Body of pancreas (tissue), 4 donors: ENCODE measurements around the gene SYNRG.

ENCODE experiments used
- CTCF ChIP-seq, 7 experiments: fragments of 450-650 bp in 4 of 7; fragments of 200-600 bp in 3 of 7; sonication (generic) in 3 of 7; IDR thresholded peaks; one replicate each; pipeline ENCODE4 v1.5.1; 2016 to 2019; ENCODE audit warnings: antibody characterized with exemption in 7 of 7
- POLR2A ChIP-seq, 3 donors: fragments of 450-650 bp; IDR thresholded peaks; one replicate each; pipeline ENCODE4 v1.6.1; 2016; ENCODE audit warnings: antibody characterized with exemption in 3 of 3, mild to moderate bottlenecking in 2 of 3

- TF ChIP-seq CTCF (IDR thresholded peaks at IDR 0.05) (peak; percentile 21 to 64 (median 55)), POLR2A (IDR thresholded peaks at IDR 0.05) (no peak)
These were observed 81.9 kb downstream of the SYNRG start for GRCh38 chr17:37527249-37527851.
